Left lung (tissue), 10 donors: ENCODE measurements around the gene OCA2. TPM values are rescaled to one million over a fixed set of nuclear protein-coding genes. Genes with fewer than 3 reads are reported as not detected.

Source experiments
- ATAC-seq: fragments of 200-7000 bp; cut with Tn5 transposase; one replicate; pipeline ENCODE4 v1.9.1; 2020; ENCODE audit warnings: moderate library complexity
- DNase-seq, 4 donors: peaks; one replicate each; pipeline ENCODE4 v3.0.0-alpha.2; 2013 to 2020
- H3K27ac ChIP-seq, 2 donors: fragments of 200-600 bp; sonication (generic) in 1 of 2; one replicate each; pipeline versions ENCODE4 v1.5.0 to v1.8.0; 2020 to 2021
- H3K27me3 ChIP-seq, 2 donors: fragments of 200-600 bp; sonication (generic) in 1 of 2; one replicate each; pipeline versions ENCODE4 v1.5.0 to v1.8.0; 2020 to 2021
- H3K36me3 ChIP-seq, 2 donors: fragments of 200-600 bp; sonication (generic) in 1 of 2; one replicate each; pipeline versions ENCODE4 v1.5.0 to v1.8.0; 2020 to 2021
- H3K4me1 ChIP-seq, 2 donors: fragments of 200-600 bp; one replicate each; pipeline ENCODE4 v1.8.0; 2021
- H3K4me3 ChIP-seq, 2 donors: fragments of 200-600 bp; sonication (generic) in 1 of 2; one replicate each; pipeline versions ENCODE4 v1.5.0 to v1.8.0; 2020 to 2021; ENCODE audit warnings: mild to moderate bottlenecking in 1 of 2
- H3K9me3 ChIP-seq, 2 donors: fragments of 200-600 bp; sonication (generic) in 1 of 2; one replicate each; pipeline versions ENCODE4 v1.5.0 to v1.8.0; 2020 to 2021
- CTCF ChIP-seq, 2 donors: fragments of 200-600 bp; sonication (generic) in 1 of 2; IDR thresholded peaks; one replicate each; pipeline versions ENCODE4 v1.5.0 to v1.8.0; 2021; ENCODE audit warnings: antibody characterized with exemption in 2 of 2
- intact Hi-C, 2 donors: fragments of 100-400 bp; cut with DNase I; formaldehyde crosslinking; loops; one replicate each; pipeline versions ENCODE4 v1.11.2 to v1.14.2; 2022
- polyA plus RNA-seq, 6 donors: library from polyadenylated mRNA; unstranded; fragments of 120-200 nt; gene quantifications; one replicate each; pipeline ENCODE4 v1.2.1, GENCODE V29; 2013; ENCODE audit not compliant: insufficient read length in 6 of 6
- total RNA-seq, 2 donors: library from RNA; stranded (reverse); fragmentation: NEBNext Ultra II Directional; extraction: Animal tissue kit (Norgen Biotek cat#: 25700); gene quantifications; one replicate each; pipeline ENCODE4 v1.2.1, GENCODE V29; 2021
- donor health status: DM: no; HTN: yes; CAD: no.
- donor health status: DM: no; HTN: no; CAD: no.

The OCA2 gene
- total and polyA plus RNA-seq, 8 donors: 0.81 to 21.7 (median 13.2) TPM

GRCh38 chr15:28024889-28025250, 74.2 kb downstream of the OCA2 start:
- ATAC-seq: no peak
- intact Hi-C loops: no loop called here
- no peak overlapping the region for H3K4me3 ChIP-seq
- H3K36me3 ChIP-seq: no peaks in the 10 kb centered on the region
- no peak overlapping the region for H3K27ac ChIP-seq
- no peak for TF ChIP-seq CTCF (IDR thresholded peaks at IDR 0.05)
- no peaks in the 10 kb centered on the region for H3K4me1 ChIP-seq
- H3K9me3 ChIP-seq: no peaks in the 10 kb centered on the region
- DNase-seq: no peak
- no peaks in the 10 kb centered on the region for H3K27me3 ChIP-seq

GRCh38 chr15:28023933-28024888, 74.9 kb downstream of the OCA2 start:
- TF ChIP-seq CTCF (IDR thresholded peaks at IDR 0.05): no peak
- DNase-seq (no peak), ATAC-seq (no peak)
- no peak overlapping the region for H3K27ac ChIP-seq
- no peak overlapping the region for H3K4me3 ChIP-seq
- H3K9me3 ChIP-seq: no peaks in the 10 kb centered on the region
- no peaks in the 10 kb centered on the region for H3K4me1 ChIP-seq
- no peaks in the 10 kb centered on the region for H3K27me3 ChIP-seq
- intact Hi-C loops: no loop called here
- H3K36me3 ChIP-seq: no peaks in the 10 kb centered on the region

- Histone ChIP-seq H3K4me1 (no peaks in the 10 kb centered on the region), H3K27ac (no peak overlapping the region), H3K27me3 (no peaks in the 10 kb centered on the region), H3K9me3 (no peaks in the 10 kb centered on the region), H3K36me3 (no peaks in the 10 kb centered on the region), H3K4me3 (no peak overlapping the region)
- TF ChIP-seq CTCF (IDR thresholded peaks at IDR 0.05): no peak
- no peak for DNase-seq
- intact Hi-C loops: no loop called here
- no peak for ATAC-seq
These were observed 75.7 kb downstream of the OCA2 start for GRCh38 chr15:28023422-28023821.

GRCh38 chr15:28022961-28023360, 76.2 kb downstream of the OCA2 start:
- TF ChIP-seq CTCF (IDR thresholded peaks at IDR 0.05): no peak
- intact Hi-C loops: no loop called here
- DNase-seq (no peak), ATAC-seq (no peak)
- H3K9me3 ChIP-seq: no peaks in the 10 kb centered on the region
- no peaks in the 10 kb centered on the region for H3K4me1 ChIP-seq
- no peak overlapping the region for H3K4me3 ChIP-seq
- H3K36me3 ChIP-seq: no peaks in the 10 kb centered on the region
- H3K27me3 ChIP-seq: no peaks in the 10 kb centered on the region
- H3K27ac ChIP-seq: no peak overlapping the region

GRCh38 chr15:28022181-28022580, 76.9 kb downstream of the OCA2 start:
- DNase-seq (no peak), ATAC-seq (no peak)
- no peaks in the 10 kb centered on the region for H3K36me3 ChIP-seq
- H3K27me3 ChIP-seq: no peaks in the 10 kb centered on the region
- H3K4me1 ChIP-seq: no peaks in the 10 kb centered on the region
- H3K9me3 ChIP-seq: no peaks in the 10 kb centered on the region
- intact Hi-C loops: no loop called here
- TF ChIP-seq CTCF (IDR thresholded peaks at IDR 0.05): no peak
- H3K27ac ChIP-seq: no peak overlapping the region
- no peak overlapping the region for H3K4me3 ChIP-seq
